T-cell (primary cell): ENCODE data around the gene BCAS3. TPM values are rescaled to one million over a fixed set of nuclear protein-coding genes. Genes with fewer than 3 reads are reported as not detected.

Experiments
- ATAC-seq, 4 experiments: fragments of 200-7000 bp in 3 of 4; fragments of 150-1000 bp in 1 of 4; cut with Tn5 transposase; replicated peaks in 1 of 4; 1 replicate in 3 of 4; 2 replicates in 1 of 4; pipeline ENCODE4 v1.10.0; 2021; ENCODE audit warnings: moderate library complexity in 3 of 4, mild to moderate bottlenecking in 2 of 4, moderate number of reproducible peaks in 1 of 4
- CTCF ChIA-PET, 2 donors: fragments of 300-600 bp; sonication (Branson Sonifier 250); formaldehyde crosslinking; loops; one replicate each; lab custom pipeline; 2022; ENCODE audit warnings: antibody characterized with exemption in 2 of 2; lab: Charles Lee
- POLR2A ChIA-PET, 2 donors: fragments of 300-600 bp; sonication (Branson Sonifier 250); formaldehyde crosslinking; loops; one replicate each; lab custom pipeline; 2022; ENCODE audit warnings: antibody characterized with exemption in 2 of 2; lab: Charles Lee
- DNase-seq, 35 experiments: peaks; one replicate each; pipeline versions ENCODE4 v3.0.0 to v3.0.0-alpha.2; 2013 to 2023
- H3K27ac ChIP-seq: one replicate; pipeline ENCODE4 v1.5.1; 2013; ENCODE audit warnings: low read length
- H3K27me3 ChIP-seq, 2 experiments: replicated peaks in 1 of 2; 1 replicate in 1 of 2; 2 replicates in 1 of 2; pipeline versions ENCODE4 v1.6.1 to v1.7.0; 2013; ENCODE audit warnings: low read length in 1 of 2, mixed read lengths in 1 of 2; ENCODE audit not compliant: control insufficient read depth in 2 of 2, insufficient read depth in 2 of 2; ENCODE audit errors: extremely low read depth in 1 of 2
- H3K36me3 ChIP-seq, 2 donors: 1 replicate in 1 of 2; 2 replicates in 1 of 2; pipeline versions ENCODE4 v1.6.1 to v1.7.0; 2013; ENCODE audit warnings: low read length in 1 of 2; ENCODE audit not compliant: control insufficient read depth in 2 of 2, insufficient read depth in 1 of 2; ENCODE audit errors: extremely low read depth in 1 of 2
- H3K4me1 ChIP-seq, 2 experiments: 1 replicate in 1 of 2; 2 replicates in 1 of 2; pipeline versions ENCODE4 v1.6.1 to v1.7.0; 2013; ENCODE audit warnings: low read length in 2 of 2, mixed read lengths in 1 of 2; ENCODE audit not compliant: insufficient read depth in 2 of 2, control insufficient read depth in 1 of 2; ENCODE audit errors: extremely low read depth in 1 of 2
- H3K4me3 ChIP-seq, 2 donors: 1 replicate in 1 of 2; 2 replicates in 1 of 2; pipeline versions ENCODE4 v1.5.1 to v1.7.0; 2013; ENCODE audit warnings: mild to moderate bottlenecking in 2 of 2, low read length in 1 of 2, moderate library complexity in 1 of 2; ENCODE audit not compliant: control insufficient read depth in 1 of 2; ENCODE audit errors: extremely low read depth in 1 of 2
- H3K9me3 ChIP-seq: 2 replicates; pipeline ENCODE4 v1.7.0; 2013
- H3K27ac Mint-ChIP-seq, 2 donors: one replicate each; pipeline ENCODE4 v1.8.0; 2020 to 2021; ENCODE audit warnings: mild to moderate bottlenecking in 2 of 2, mixed read lengths in 2 of 2
- H3K27me3 Mint-ChIP-seq, 2 donors: one replicate each; pipeline ENCODE4 v1.8.0; 2021 to 2022; ENCODE audit warnings: mixed read lengths in 2 of 2
- H3K36me3 Mint-ChIP-seq: one replicate; pipeline ENCODE4 v1.8.0; 2021; ENCODE audit warnings: mixed read lengths
- H3K4me1 Mint-ChIP-seq, 3 donors: one replicate each; pipeline ENCODE4 v1.8.0; 2020 to 2022; ENCODE audit warnings: mixed read lengths in 3 of 3, mild to moderate bottlenecking in 1 of 3
- H3K4me3 Mint-ChIP-seq, 3 donors: one replicate each; pipeline ENCODE4 v1.8.0; 2020 to 2022; ENCODE audit warnings: mild to moderate bottlenecking in 3 of 3, mixed read lengths in 3 of 3, moderate library complexity in 3 of 3
- H3K9me3 Mint-ChIP-seq, 3 donors: one replicate each; pipeline ENCODE4 v1.8.0; 2020 to 2022; ENCODE audit warnings: mixed read lengths in 3 of 3
- WGBS: methylation state at CpG from one replicate; pipeline ENCODE4 v1.1.5; 2013; ENCODE audit warnings: missing lambda C conversion rate; ENCODE audit not compliant: insufficient coverage; 5-methylcytosine and 5-hydroxymethylcytosine counted together
- total RNA-seq, 35 experiments: library from RNA in 6 of 35; stranded (reverse) in 6 of 35; fragments of 120-200 nt in 1 of 35; gene quantifications; one replicate each; pipeline versions ENCODE4 v1.2.1 to v1.2.4 and lab custom pipeline; 2013 to 2026

BCAS3 gene
- total RNA-seq, 5 donors from 2014 or later (not counting 1 experiment from before 2014, with no cell fraction given) = 33.8 to 57.8 (median 38.1) TPM

GRCh38 chr17:61364463-61364846 is 686.8 kb downstream of the BCAS3 start:
- Mint-ChIP-seq H3K4me1 (no peaks in the 10 kb centered on the region), H3K9me3 (no peaks in the 10 kb centered on the region), H3K4me3 (no peak overlapping the region), H3K36me3 (peaks cover 15% of the 10 kb centered on the region), H3K27ac (no peak overlapping the region), H3K27me3 (no peaks in the 10 kb centered on the region)
- Histone ChIP-seq H3K9me3 (no peaks in the 10 kb centered on the region), H3K27me3 (no peaks in the 10 kb centered on the region), H3K36me3 (no peaks in the 10 kb centered on the region), H3K4me1 (no peaks in the 10 kb centered on the region), H3K4me3 (no peak overlapping the region), H3K27ac (no peak overlapping the region)
- POLR2A ChIA-PET = no interaction called here
- DNase-seq (no peak), ATAC-seq (no peak)
- CTCF ChIA-PET = no interaction called here
- 90% methylated on average over 1 of the region's 3 CpGs for WGBS

GRCh38 chr17:61366076-61366714 is 688.5 kb downstream of the BCAS3 start:
- Mint-ChIP-seq H3K9me3 (no peaks in the 10 kb centered on the region), H3K27me3 (no peaks in the 10 kb centered on the region), H3K4me3 (no peak overlapping the region), H3K4me1 (no peaks in the 10 kb centered on the region), H3K36me3 (peaks cover 15% of the 10 kb centered on the region), H3K27ac (no peak overlapping the region)
- DNase-seq (no peak), ATAC-seq (no peak)
- WGBS = 100% methylated on average over 2 of the region's 8 CpGs
- POLR2A ChIA-PET = no interaction called here
- no peak overlapping the region for H3K27ac ChIP-seq
- no peaks in the 10 kb centered on the region for H3K27me3 ChIP-seq
- no peak overlapping the region for H3K4me3 ChIP-seq
- no peaks in the 10 kb centered on the region for H3K4me1 ChIP-seq
- CTCF ChIA-PET = interaction anchor here in 1 of 2 donors (0.6 kb wide), 1 partner anchor 1008 kb away, joined by 3 read pairs; no protein-coding TSS in a partner anchor
- no peaks in the 10 kb centered on the region for H3K36me3 ChIP-seq
- H3K9me3 ChIP-seq = no peaks in the 10 kb centered on the region

- no peaks in the 10 kb centered on the region for H3K9me3 ChIP-seq
- 91% methylated on average over 14 of the region's 19 CpGs for WGBS
- H3K4me1 ChIP-seq = no peaks in the 10 kb centered on the region
- ChIA-PET CTCF (no interaction called here), POLR2A (interaction anchor here in 1 of 2 donors (0.6 kb wide), 1 partner anchor 133 kb away, joined by 3 read pairs; no protein-coding TSS in a partner anchor)
- H3K9me3 Mint-ChIP-seq = no peaks in the 10 kb centered on the region
- no peaks in the 10 kb centered on the region for H3K27me3 Mint-ChIP-seq
- DNase-seq (no peak), ATAC-seq (no peak)
- no peak overlapping the region for H3K4me3 ChIP-seq
- peaks cover 15% of the 10 kb centered on the region for H3K36me3 Mint-ChIP-seq
- H3K4me1 Mint-ChIP-seq = no peaks in the 10 kb centered on the region
- H3K4me3 Mint-ChIP-seq = no peak overlapping the region
- H3K36me3 ChIP-seq = no peaks in the 10 kb centered on the region
- no peak overlapping the region for H3K27ac ChIP-seq
- no peaks in the 10 kb centered on the region for H3K27me3 ChIP-seq
- no peak overlapping the region for H3K27ac Mint-ChIP-seq
These were observed 689.2 kb downstream of the BCAS3 start for GRCh38 chr17:61366715-61367413.

GRCh38 chr17:61368049-61368831 is 690.6 kb downstream of the BCAS3 start:
- no peaks in the 10 kb centered on the region for H3K36me3 ChIP-seq
- no peaks in the 10 kb centered on the region for H3K9me3 ChIP-seq
- no peaks in the 10 kb centered on the region for H3K4me1 ChIP-seq
- POLR2A ChIA-PET = interaction anchor here in 1 of 2 donors (0.6 kb wide), 1 partner anchor 9 kb away, joined by 3 read pairs; no protein-coding TSS in a partner anchor
- no peaks in the 10 kb centered on the region for H3K9me3 Mint-ChIP-seq
- no peak overlapping the region for H3K27ac Mint-ChIP-seq
- H3K4me3 ChIP-seq = no peak overlapping the region
- no peak for DNase-seq
- no peaks in the 10 kb centered on the region for H3K27me3 Mint-ChIP-seq
- H3K4me1 Mint-ChIP-seq = no peaks in the 10 kb centered on the region
- WGBS = 87% methylated on average over 26 of the region's 27 CpGs
- no peaks in the 10 kb centered on the region for H3K27me3 ChIP-seq
- no peak overlapping the region for H3K27ac ChIP-seq
- CTCF ChIA-PET = no interaction called here
- H3K4me3 Mint-ChIP-seq = no peak overlapping the region
- ATAC-seq = no peak
- peaks cover 21% of the 10 kb centered on the region for H3K36me3 Mint-ChIP-seq

- Histone ChIP-seq H3K9me3 (no peaks in the 10 kb centered on the region), H3K27me3 (no peaks in the 10 kb centered on the region), H3K4me3 (no peak overlapping the region), H3K36me3 (no peaks in the 10 kb centered on the region), H3K27ac (no peak overlapping the region), H3K4me1 (no peaks in the 10 kb centered on the region)
- Mint-ChIP-seq H3K9me3 (no peaks in the 10 kb centered on the region), H3K27me3 (no peaks in the 10 kb centered on the region), H3K4me1 (no peaks in the 10 kb centered on the region), H3K36me3 (peaks cover 21% of the 10 kb centered on the region), H3K4me3 (no peak overlapping the region), H3K27ac (no peak overlapping the region)
- WGBS = 96% methylated on average over 7 of the region's 7 CpGs
- POLR2A ChIA-PET = no interaction called here
- CTCF ChIA-PET = no interaction called here
- no peak for DNase-seq
- no peak for ATAC-seq
These were observed 691.3 kb downstream of the BCAS3 start for GRCh38 chr17:61368832-61369450.

- Mint-ChIP-seq H3K9me3 (no peaks in the 10 kb centered on the region), H3K4me3 (no peak overlapping the region), H3K27me3 (no peaks in the 10 kb centered on the region), H3K4me1 (no peaks in the 10 kb centered on the region), H3K36me3 (peaks cover 24% of the 10 kb centered on the region), H3K27ac (no peak overlapping the region)
- CTCF ChIA-PET = no interaction called here
- POLR2A ChIA-PET = no interaction called here
- ATAC-seq (no peak), DNase-seq (no peak)
- H3K36me3 ChIP-seq = no peaks in the 10 kb centered on the region
- 87% methylated on average over 9 of the region's 10 CpGs for WGBS
- H3K27me3 ChIP-seq = no peaks in the 10 kb centered on the region
- no peaks in the 10 kb centered on the region for H3K9me3 ChIP-seq
- H3K27ac ChIP-seq = no peak overlapping the region
- no peaks in the 10 kb centered on the region for H3K4me1 ChIP-seq
- no peak overlapping the region for H3K4me3 ChIP-seq
These were observed 692.1 kb downstream of the BCAS3 start for GRCh38 chr17:61369751-61370150.
